CD4-positive, alpha-beta T cell treated with Interleukin-10 for 1 hour (primary cell): ENCODE measurements around the gene ABHD14A.

ENCODE experiments used
- DNase-seq: peaks from one replicate; pipeline ENCODE4 v3.0.0-alpha.2; 2020

Gene ABHD14A

DNA sequence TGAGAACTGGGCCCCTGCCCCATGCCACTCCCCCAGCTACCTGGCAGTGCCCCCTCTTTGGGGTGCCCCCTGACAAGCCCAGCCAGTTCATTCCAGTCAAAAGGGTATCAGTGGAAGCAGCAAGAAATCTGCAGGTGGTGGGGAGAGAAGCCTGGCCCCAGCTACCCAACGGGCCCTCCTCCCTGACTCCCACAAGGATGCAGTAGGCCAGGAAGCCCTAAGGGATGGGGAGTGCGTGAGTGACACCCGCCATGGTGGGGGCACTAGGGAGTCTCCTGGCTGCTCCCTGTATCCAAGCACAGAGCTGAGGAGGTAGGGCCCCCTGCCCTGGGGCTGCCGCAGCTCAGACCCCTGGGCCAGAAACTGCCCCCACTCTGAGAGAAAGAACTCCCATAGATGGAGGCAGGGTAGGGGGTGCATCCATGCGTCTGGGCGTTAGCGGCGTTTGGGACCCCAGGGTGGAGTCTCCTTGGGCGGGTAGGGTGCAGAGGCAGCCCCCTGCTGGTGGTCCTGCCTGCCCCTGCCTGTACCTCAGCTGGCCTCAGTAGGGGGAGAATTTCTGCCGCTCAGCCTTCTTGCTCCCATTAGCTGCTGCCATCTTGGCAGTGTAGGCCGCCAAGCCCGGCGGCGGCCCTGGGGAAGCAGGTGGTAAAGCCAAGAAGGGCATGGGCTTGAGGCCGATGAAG, 17.2 kb upstream of the ABHD14A start:
- DNase-seq, result no peak

DNA sequence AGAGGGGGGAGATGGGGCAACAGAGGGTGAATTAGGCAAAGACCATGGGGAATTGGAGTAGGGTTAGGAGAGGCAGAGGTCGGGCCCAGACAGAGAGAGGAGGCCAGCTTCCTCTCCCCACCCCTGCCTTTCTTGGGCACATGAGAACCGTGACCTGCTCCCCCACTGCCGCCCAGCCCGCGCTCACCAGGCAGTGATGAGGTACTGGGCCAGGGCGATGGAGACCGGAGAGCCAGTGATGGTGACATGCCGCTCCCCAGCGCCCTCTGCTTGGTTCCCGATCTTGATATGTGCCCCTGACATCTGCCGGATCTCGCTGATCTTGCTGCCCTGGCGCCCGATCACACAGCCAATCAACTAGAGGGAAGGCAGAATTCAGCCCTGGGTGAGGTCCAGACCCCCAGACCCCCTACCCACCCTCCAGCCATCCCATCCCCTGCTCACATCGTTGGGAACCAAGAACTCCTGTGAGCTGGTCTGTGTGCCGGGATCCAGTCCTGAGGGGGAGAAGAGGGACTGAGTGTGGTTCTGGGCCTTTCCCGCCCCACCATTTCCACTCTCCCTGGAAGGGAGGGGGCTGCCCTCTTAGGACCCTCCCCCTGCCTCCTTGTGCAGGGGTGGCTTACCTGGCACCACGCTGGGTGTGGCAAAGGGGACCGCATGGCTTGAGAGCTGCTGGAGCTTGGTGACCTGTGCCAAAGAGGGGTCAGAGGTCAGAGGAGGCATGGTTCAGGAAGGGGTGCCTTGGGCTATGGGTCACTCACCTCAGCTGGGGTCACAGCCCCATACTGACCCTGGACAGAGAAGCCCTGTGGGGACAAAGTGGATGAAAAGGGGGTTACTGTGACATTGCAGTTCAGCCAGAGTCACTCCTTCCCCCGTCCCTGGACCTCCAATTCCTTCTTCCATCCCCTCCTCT, 16.0 kb upstream of the ABHD14A start:
- no peak for DNase-seq

DNA sequence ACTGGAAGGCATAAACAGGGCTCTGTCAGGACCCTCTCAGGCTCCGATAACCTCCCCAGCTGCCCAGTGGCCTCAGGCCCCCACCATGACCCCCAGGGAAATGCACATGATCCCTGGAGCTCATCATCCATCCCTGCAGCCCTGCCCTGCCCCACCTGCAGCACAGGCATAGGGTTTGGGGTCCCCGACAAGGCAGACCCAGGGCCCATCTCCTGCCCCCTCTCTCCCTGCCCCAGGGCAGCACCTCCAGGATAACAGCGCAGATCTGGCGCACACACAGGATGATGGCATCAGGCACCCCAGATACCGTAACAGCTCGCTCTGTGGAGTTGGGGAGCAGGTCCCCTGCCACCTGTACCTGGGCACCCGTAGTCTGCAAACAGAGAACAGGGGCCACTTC, 15.2 kb upstream of the ABHD14A start:
- no peak for DNase-seq

DNA sequence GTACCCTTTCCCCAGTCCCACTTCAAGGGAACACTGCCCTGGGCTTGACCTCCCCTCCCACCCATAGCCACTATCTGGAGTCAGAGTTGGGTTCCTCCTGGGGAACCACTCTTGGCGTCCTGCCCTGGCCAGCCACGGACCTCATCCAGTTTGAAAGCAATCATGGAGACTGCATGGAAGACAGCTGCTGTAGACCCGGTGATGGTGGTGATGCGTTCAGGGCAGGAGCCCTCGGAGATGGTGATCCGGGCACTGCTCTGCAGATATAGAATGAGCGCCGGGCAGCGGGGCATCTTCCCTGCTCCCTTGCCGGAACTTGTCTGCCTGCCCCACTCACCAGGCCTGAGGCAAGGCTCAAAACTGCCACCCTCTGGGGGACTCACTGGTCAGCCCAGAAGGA, 14.5 kb upstream of the ABHD14A start:
- DNase-seq, result no peak

DNA sequence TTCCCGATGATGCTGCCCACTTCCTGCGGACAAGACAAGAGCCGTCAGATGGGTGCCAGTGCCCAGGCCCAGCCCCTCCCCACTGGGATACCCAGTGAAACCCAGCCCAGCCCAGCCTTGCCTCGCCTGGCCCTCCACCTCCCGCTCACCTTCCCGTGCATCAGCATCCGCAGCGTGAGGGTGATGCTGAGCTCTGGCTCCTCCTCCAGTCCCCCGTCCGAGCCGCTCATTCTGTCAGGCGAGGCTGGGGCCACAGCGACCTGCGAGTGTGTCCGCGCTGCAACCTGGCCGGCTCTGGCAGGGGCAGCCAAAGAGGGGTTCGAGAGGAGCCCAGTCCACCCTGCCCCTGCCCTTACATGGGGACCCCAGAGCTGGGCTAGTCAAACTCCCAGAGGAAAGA, 13.9 kb upstream of the ABHD14A start:
- no peak for DNase-seq

DNA sequence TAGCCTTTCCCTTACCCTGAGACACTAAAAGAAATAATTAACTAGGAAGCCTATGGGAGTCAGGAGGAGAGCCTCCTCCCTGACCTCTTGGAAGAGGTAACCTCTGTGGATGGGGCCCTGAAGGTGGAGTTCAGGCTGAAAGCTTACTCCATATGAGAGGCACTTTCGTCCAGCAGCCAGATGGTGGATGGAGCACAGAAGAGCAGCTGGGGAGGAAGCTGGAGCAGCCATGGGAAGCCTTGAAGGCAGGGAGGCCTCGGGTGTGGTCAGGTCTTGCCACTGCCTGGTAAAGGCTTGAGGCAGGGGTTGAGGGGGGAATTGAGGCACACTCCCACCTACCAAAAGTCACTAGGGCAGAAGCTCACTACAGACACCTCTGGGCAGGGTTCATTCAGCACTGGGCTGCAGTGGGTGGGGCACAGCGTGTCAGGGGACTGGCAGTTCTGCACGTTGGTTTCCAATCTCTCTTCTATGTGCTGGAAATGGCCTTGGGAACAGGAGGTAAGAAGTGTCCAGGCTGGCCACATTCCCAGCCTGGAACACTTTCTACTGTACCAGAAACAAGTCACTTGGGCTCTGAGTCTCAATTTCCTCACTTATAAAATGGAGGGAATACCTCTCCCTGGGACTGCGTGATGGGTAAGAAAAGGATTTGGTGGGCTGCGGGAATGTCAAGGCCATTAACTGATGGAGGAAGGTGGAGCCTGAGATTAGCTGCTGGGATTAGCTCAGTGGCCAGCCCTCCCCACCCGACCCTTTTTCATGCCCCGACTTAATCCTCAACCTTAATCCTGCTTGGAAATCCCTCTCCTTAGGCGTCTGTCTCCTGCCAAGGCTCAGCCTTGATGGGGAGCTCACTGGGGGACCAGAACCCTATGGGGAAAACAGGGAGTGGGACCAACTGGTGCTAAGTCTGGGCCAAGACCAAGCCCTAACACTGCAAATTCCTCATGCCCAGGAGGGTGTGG, 13.0 kb upstream of the ABHD14A start:
- no peak for DNase-seq

DNA sequence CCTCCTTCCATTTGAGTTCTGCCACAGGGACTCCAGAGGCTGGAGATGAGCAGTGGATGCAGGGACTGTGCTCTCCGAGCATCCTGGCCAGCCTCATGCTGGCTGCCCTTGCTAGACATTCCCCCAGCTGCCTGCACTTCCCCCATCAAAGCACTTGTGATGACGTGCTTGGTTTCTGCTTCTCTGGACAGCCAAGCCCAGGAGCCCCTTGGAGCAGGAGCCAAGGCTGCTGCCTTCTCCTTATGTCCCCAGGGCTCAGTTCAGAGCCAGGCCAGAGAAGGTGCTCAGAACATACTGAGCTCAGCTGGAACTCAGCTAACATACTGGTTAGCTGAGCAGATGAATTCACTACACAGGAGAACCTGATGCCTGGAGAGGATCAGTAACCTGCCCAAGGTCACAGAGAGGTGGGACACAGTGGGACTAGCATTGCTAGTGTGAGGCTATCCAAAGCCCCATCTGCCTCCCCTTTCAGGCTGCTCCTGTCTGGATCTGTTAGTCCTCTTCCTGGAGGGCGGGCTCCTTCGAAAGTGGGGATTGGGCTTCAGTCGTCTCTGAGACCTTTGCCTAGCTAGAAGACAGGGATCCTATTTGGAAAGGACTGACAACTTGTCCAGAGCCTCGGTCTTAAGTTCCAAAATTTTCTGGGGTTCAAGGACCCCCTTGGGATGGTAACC, 11.9 kb upstream of the ABHD14A start:
- no peak for DNase-seq

DNA sequence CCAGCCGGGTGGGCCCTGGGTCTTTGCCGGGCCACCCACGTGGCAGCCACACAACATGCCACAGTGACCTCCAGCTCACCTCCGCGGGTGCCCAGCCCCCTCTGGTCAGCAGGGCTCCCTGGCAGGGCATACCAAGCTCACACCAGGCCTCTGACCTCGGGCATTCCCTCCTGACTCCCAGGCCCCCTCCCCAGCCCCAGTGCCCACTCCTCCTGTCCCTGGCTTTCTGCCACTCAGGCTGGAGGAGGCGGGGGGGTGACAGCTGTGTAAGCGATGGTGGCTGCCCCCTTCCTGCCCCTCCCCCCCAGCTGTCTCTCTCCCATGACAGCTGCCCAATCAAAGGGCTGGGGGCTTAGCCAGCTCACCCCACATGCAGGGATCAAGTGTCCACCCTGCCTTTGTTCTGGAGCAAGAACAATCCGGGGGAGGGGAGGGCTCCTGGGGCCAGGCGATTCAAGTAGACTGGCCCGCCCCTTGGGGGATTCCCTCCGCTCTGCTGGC, 10.9 kb upstream of the ABHD14A start:
- DNase-seq, result no peak

DNA sequence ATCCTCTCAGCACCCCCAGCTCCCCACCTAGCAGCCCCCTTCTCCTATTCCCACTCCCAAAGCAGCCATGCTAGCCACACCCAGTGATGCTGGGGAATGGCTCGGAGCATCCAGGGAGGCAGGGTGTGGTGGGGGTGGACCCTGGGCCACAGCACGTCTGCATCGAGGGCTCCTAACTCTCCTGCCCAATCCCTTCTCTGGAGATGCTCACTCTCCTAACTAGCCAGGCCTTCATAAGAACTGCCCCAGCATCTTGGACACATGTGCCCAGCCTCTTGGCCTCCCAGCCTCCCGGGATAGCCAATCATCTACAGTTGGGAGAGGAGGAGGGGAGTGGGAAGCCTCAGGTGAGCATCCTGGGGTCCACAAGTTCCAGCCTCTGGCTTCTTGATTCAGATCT, 10.3 kb upstream of the ABHD14A start:
- no peak for DNase-seq

DNA sequence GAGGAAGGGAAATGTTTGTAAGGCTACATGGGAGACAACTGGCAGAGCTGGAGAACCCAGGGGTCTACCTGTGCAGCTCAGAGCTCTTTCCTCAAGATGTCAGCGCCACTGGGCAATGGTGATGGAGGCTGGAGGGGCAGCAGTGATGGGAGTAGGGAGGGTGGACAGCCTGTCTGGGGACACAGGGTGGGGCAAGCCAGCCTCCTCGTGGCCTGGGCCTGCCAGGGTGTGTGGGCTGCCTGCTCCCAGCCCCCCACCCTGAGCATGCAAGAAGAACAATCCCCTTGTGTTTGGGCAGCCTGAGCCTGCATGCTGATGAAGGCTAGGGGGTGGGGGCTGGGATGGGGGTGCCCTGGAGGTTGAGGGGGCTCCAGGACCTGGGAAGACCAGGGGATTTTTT, 8.8 kb upstream of the ABHD14A start:
- no peak for DNase-seq

DNA sequence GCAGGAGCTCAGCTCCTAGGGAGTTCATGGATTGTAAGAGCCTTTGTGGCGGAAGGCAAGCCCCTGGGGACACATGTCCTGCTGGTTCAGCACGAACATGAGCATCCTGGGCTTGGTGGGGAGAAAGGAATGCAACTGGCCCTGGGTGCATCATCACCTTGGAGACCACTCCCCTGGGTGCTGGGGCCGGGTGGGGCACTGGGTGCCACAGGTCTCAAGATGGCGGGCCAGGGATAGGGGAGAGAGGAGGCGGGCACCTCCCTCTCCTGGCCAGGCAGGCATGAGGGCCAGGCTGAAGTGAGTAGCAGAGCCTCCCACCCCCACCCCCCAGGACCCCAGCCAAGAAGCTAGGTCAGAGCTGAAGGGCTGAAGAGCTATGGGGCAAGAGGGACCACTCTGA, 8.4 kb upstream of the ABHD14A start:
- DNase-seq, result no peak

DNA sequence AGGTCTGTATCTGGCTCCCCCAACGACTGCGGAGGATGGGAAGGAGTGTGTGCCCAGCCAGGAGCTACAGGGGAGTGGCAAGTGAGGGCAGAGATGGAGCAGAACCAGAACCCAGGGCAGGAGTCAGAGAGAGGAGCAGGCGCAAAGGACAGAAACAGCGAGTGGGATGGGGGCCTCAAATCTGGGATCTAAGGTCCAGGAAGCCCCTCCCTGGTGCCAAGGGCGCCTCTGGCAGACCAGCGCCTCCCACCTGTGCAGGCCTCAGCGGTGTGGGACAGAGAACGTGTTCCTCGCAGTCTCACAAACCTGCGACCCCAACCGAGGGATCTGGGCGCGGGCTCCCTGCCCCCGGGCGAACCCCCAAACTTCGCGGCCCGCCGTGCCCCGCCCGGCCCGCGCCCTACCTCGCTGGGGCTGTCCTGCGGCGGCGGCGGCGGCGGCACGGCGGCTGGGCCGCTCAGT, 7.9 kb upstream of the ABHD14A start:
- no peak for DNase-seq

DNA sequence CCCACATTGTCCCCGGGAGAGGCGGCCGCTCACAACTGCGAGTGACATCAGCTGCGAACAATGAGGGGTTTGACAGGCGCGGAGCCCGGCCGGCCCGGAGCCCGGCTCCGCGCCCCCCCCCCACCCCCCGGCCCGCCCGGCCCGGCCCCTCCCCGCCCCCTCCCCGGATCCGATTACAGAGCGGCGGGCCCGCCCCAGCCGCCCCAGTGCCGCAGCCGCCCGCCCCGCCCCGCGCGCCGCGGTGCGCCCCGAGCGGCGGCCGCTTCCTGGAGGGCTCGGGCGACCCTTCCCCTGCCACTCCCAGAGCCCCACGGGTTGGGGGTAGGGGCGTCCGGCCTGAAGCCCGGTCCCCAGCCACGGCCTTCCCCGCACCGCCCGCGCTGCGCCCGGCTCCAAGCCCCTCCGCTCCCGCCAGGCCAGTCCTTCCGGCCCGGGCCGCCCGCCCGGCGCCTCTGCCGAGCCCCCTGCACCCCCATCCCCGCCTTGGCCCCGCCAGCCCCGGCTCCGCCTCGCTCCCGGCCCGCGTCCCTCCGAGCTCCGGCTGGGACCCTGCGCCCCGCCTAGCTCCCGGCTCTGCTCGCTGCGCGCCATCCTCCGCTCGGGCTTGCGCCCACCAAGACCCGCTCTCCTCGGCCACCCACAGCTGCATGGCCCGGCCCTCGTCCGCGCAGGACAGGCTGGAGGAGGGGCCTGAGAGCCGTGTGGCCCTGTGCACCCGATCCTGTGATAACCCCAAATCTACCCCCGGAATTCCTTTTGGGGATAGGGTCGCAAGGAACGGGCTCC, 7.3 kb upstream of the ABHD14A start, which contains the start of gene PCBP4:
TSS of gene PCBP4 (minus strand) at position 71 of the 786 bp plus-strand sequence. CDS start 6,214 bp downstream, outside the sequence.
- DNase-seq, result peak; percentile 47

DNA sequence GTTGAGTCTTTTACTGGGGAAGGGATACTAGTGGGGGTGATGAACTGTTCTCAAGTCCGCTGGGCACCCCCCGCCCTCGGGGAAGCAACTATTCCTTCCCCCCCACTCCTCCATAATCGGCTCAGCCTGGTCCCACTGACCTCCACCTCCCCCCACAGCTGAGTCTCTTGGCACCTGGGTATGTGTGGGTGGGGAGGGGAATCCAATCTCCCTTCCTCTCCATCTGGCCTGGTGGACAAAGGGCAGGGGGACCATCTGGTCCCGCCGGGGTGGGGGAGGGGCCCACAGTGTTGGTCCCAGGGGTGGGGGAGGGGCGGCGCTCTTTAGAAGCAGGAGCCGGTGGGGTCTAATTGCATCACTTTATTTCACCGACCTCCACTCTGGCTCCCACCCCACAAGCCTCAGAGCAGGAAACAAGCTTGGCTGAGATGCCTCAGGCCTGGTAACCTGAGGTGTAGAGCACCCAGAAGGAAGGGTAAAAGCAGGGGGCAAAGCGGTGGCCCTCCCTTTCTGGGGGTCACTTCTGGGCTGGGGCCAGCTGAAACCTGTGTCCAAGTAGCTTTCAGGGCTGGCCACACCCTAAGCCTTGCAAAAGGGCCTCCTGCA, 6.6 kb upstream of the ABHD14A start:
- DNase-seq, result no peak

DNA sequence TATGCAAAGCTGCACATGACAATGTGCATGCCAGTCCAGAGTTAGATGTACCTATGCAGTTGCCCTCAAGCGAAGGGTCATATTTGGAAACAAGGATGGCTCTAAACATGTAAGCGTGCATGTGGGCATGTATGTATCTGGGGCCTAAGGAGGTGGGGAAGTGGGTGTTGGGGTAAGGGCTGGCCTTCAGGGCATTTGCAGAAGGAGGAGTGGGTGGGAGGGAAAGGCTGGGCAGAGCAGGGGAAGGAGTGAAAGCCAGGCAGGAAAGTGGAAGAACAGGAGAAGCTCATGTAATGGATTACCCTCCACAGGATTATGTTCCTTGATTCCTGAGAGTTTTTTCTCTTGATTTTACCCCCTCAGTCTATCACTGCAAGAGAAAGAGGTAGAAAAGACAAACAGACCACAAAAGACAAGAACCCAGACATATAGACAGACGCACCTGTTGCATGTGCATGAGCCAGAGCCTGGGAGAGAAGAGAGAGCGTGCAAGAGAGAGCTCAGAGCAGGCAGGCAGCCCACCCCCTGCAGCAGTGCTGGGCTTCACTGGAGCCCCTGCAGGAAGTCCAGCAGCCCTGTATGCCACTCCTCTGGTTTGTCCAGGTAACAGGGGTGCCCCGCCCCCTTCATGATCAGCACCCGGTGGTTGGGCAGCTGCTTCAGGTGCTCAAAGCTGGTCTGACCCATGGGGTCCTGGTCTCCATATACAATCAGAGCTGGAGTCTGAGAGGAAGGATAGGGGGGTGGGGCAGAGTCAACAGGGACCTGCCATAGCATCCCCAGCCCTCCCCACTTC, 5.8 kb upstream of the ABHD14A start:
- no peak for DNase-seq

DNA sequence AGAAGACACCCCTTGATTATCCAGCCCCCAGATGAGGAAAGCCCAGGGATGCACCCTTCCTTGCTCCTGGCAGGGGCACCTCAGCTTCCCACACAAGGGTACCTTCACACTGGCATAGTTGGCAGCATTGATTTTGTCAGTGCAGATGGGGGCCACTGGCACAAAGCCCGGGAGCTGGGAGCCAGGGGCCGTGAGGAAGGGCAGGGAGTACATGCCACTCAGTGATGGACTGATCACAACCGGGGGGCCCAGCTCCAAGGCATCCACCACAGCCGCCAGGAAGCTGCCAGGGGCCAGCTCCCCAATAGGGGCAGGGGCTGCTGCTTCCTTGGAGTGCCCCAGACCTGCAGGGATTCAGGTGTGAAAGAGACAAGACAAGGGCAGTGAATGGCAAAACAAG, 5.0 kb upstream of the ABHD14A start:
- DNase-seq, result no peak

DNA sequence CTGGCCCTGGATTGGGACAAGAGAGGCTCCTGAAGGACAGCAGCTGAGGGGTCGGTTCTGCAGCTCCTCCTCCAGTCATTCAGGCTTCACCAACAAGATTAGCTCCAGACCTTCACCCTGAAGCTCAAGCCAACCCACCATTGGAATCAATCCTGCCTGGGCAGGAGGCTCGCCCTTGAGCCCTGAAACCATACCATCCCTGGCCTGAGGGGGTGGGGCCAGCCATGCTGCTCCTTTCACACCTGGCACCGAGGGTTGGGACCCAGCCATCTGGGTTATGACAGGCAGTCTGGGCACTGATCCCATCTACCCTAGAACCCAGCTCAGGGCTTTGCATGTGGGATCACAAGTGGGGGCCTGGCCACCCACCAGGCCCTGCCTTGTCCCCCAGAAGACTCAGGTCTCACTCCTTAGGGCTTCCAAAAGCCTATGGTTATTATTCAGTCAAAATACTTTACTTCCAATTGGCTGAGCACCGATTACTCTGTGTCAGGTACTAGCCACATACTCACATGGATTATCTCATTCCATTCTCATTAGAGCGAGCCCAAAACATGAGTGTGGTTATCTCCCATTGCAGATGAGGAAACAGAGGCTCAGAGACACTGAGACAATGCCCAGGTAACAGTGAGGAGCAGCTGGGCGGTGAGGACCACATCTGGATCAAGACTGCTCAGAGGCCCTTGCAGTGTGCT, 4.1 kb upstream of the ABHD14A start:
- no peak for DNase-seq

DNA sequence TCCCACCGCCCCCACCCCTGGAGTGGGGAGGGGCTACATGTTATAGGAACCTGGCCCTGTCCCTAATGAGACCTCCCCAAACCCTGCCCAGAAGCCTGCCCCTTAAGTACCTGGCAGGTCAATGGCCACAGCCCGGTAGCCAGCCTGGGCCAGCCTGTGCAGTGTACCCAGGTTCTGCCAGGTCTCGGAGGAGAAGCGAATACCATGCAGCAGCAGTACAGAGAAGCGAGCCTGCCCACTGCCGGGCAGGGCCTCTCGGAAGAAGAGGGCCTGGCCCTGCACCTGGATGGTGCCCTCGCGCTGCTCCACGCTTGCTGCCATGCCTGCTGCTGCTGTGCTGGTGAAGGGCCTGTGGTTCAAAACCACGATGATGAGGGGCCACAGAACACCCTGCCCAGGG, 3.5 kb upstream of the ABHD14A start:
- DNase-seq, result no peak

DNA sequence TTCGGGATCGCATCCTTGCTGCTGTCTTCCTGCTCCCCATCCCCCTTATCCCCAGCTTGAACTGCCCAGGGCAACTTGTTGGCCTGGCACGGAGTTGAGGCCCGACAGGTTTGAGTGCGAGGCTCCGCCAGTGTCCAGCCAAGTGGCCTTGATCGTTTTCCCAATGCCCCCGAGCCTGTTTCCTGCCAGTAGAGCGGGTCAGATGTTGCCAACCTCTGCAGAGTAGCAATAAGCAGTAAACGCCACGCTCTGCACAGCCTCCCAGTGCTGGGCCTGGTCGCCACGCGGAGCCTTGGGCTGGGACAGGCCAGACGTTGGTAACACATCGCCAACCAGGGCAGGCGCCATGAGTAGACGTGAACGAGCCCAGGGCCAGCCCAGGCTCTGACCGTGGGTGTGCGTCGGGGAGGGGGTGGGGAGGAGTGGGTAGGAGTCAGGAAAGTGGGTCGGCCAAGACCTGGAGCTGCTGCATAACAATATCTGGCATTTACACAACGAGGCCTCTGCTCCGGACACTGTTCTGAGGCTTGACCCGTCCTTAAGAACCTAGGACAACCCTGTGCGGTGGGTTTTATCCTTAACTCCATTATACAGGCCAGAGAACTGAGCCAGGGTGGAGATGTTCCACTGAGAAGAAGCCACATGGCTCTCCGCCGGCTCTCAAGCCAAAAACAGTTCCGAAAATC, 444 bp upstream of the ABHD14A start:
- peak; percentile 19 for DNase-seq
